ENCODE data around the gene MEAK7.
"Not testable (repeated sequence)": the region's sequence is repeated elsewhere in the genome, so short reads cannot be mapped to it uniquely, and the experiment has no call there.

MEAK7 gene

GRCh38 chr16:84524346-84524920, 20.0 kb upstream of the MEAK7 start:
- Histone ChIP-seq H3K9ac (no peak overlapping the region), H2AFZ (no peak overlapping the region), H3K4me3 (ENCODE audit: low read depth, low read length) (no peak overlapping the region), H3K9me3 (ENCODE audit: control insufficient read depth, low read length) (no peaks in the 10 kb centered on the region), H3K79me2 (no peaks in the 10 kb centered on the region), H3K27ac (no peak overlapping the region), H3K36me3 (ENCODE audit: control insufficient read depth, insufficient read depth, low read length) (no peaks in the 10 kb centered on the region), H3K4me1 (no peaks in the 10 kb centered on the region), H3K27me3 (ENCODE audit: control insufficient read depth, insufficient read depth, low read length) (no peaks in the 10 kb centered on the region), H3K4me2 (ENCODE audit: low read length) (no peak overlapping the region)
- no peak for TF ChIP-seq CTCF (IDR thresholded peaks at IDR 0.05)

GRCh38 chr16:84521497-84521770, 17.0 kb upstream of the MEAK7 start:
- H2AFZ ChIP-seq, result no peak overlapping the region
- no peaks in the 10 kb centered on the region for H3K36me3 ChIP-seq (ENCODE audit: control insufficient read depth, insufficient read depth, low read length)
- H3K4me1 ChIP-seq, result no peaks in the 10 kb centered on the region
- H3K9ac ChIP-seq, result no peak overlapping the region
- H3K79me2 ChIP-seq, result no peaks in the 10 kb centered on the region
- no peak overlapping the region for H3K4me2 ChIP-seq (ENCODE audit: low read length)
- no peak overlapping the region for H3K4me3 ChIP-seq (ENCODE audit: low read depth, low read length)
- H3K9me3 ChIP-seq (ENCODE audit: control insufficient read depth, low read length), result no peaks in the 10 kb centered on the region
- no peak overlapping the region for H3K27ac ChIP-seq
- H3K27me3 ChIP-seq (ENCODE audit: control insufficient read depth, insufficient read depth, low read length), result no peaks in the 10 kb centered on the region
- TF ChIP-seq CTCF (IDR thresholded peaks at IDR 0.05), result no peak

GRCh38 chr16:84520725-84521496, 16.5 kb upstream of the MEAK7 start:
- no peaks in the 10 kb centered on the region for H3K36me3 ChIP-seq (ENCODE audit: control insufficient read depth, insufficient read depth, low read length)
- H3K9ac ChIP-seq, result no peak overlapping the region
- no peak overlapping the region for H3K4me3 ChIP-seq (ENCODE audit: low read depth, low read length)
- no peaks in the 10 kb centered on the region for H3K9me3 ChIP-seq (ENCODE audit: control insufficient read depth, low read length)
- TF ChIP-seq CTCF (IDR thresholded peaks at IDR 0.05), result no peak
- no peak overlapping the region for H2AFZ ChIP-seq
- H3K27me3 ChIP-seq (ENCODE audit: control insufficient read depth, insufficient read depth, low read length), result no peaks in the 10 kb centered on the region
- H3K27ac ChIP-seq, result no peak overlapping the region
- no peaks in the 10 kb centered on the region for H3K79me2 ChIP-seq
- H3K4me1 ChIP-seq, result no peaks in the 10 kb centered on the region
- no peak overlapping the region for H3K4me2 ChIP-seq (ENCODE audit: low read length)

GRCh38 chr16:84519855-84520254, 15.4 kb upstream of the MEAK7 start:
- TF ChIP-seq CTCF (IDR thresholded peaks at IDR 0.05), result no peak
- Histone ChIP-seq H3K79me2 (no peaks in the 10 kb centered on the region), H2AFZ (no peak overlapping the region), H3K27me3 (ENCODE audit: control insufficient read depth, insufficient read depth, low read length) (no peaks in the 10 kb centered on the region), H3K9ac (no peak overlapping the region), H3K9me3 (ENCODE audit: control insufficient read depth, low read length) (no peaks in the 10 kb centered on the region), H3K27ac (no peak overlapping the region), H3K4me2 (ENCODE audit: low read length) (no peak overlapping the region), H3K36me3 (ENCODE audit: control insufficient read depth, insufficient read depth, low read length) (no peaks in the 10 kb centered on the region), H3K4me1 (no peaks in the 10 kb centered on the region), H3K4me3 (ENCODE audit: low read depth, low read length) (no peak overlapping the region)

GRCh38 chr16:84518804-84519341, 14.4 kb upstream of the MEAK7 start:
- Histone ChIP-seq H3K9me3 (ENCODE audit: control insufficient read depth, low read length) (no peaks in the 10 kb centered on the region), H3K4me3 (ENCODE audit: low read depth, low read length) (no peak overlapping the region), H3K9ac (no peak overlapping the region), H3K79me2 (no peaks in the 10 kb centered on the region), H3K4me1 (no peaks in the 10 kb centered on the region), H3K4me2 (ENCODE audit: low read length) (no peak overlapping the region), H2AFZ (no peak overlapping the region), H3K27ac (no peak overlapping the region), H3K36me3 (ENCODE audit: control insufficient read depth, insufficient read depth, low read length) (no peaks in the 10 kb centered on the region), H3K27me3 (ENCODE audit: control insufficient read depth, insufficient read depth, low read length) (no peaks in the 10 kb centered on the region)
- no peak for TF ChIP-seq CTCF (IDR thresholded peaks at IDR 0.05)

- H2AFZ ChIP-seq; H3K27me3 ChIP-seq (ENCODE audit: control insufficient read depth, insufficient read depth, low read length); H3K4me3 ChIP-seq (ENCODE audit: low read depth, low read length); H3K9ac ChIP-seq; H3K4me2 ChIP-seq (ENCODE audit: low read length); H3K4me1 ChIP-seq; H3K27ac ChIP-seq; H3K9me3 ChIP-seq (ENCODE audit: control insufficient read depth, low read length); H3K79me2 ChIP-seq; H3K36me3 ChIP-seq (ENCODE audit: control insufficient read depth, insufficient read depth, low read length): not testable (repeated sequence)
Measured at GRCh38 chr16:84518220-84518619, 13.8 kb upstream of the MEAK7 start.

All from parathyroid adenoma (tissue), 2 donors.